SK-N-SH (cell line): ENCODE measurements around the gene KRT14. TPM values are rescaled to one million over a fixed set of nuclear protein-coding genes. Genes with fewer than 3 reads are reported as not detected.
"Not testable (repeated sequence)": the region's sequence is repeated elsewhere in the genome, so short reads cannot be mapped to it uniquely, and the experiment has no call there.

Experiments
- CTCF ChIA-PET: fragments of 300-600, 350-600 bp; formaldehyde crosslinking; extraction: SDS; loops from one replicate; lab custom pipeline; 2021; lab: Yijun Ruan, JAX
- POLR2A ChIA-PET: fragments of 350-600 bp; sonication (Branson Sonifier 250); formaldehyde crosslinking; extraction: SDS; loops from one replicate; lab custom pipeline; 2020; ENCODE audit warnings: antibody characterized with exemption, inconsistent platforms; lab: Yijun Ruan, JAX
- DNase-seq: peaks from one replicate; pipeline ENCODE4 v3.0.0; 2012
- H2AFZ ChIP-seq: fragments of 200-600 bp; sonication (generic); 2 replicates; pipeline ENCODE4 v1.8.1; 2016; ENCODE audit warnings: antibody characterized with exemption, mild to moderate bottlenecking, low read depth
- H3F3A ChIP-seq: fragments of 200-600 bp; sonication (generic); replicated peaks from 2 replicates; pipeline ENCODE3; 2016; ENCODE audit warnings: antibody characterized with exemption, mild to moderate bottlenecking; ENCODE audit not compliant: insufficient read depth
- H3K27ac ChIP-seq, 2 experiments: fragments of 200-500 bp in 1 of 2; fragments of 200-600 bp in 1 of 2; sonication (Bioruptor generic) in 1 of 2; sonication (generic), shearing (Covaris generic) in 1 of 2; 2 replicates each; pipeline versions ENCODE4 v1.5.1 to v1.6.1; 2014 to 2016; ENCODE audit warnings: low read depth in 2 of 2, inconsistent platforms in 1 of 2, low read length in 1 of 2, mild to moderate bottlenecking in 1 of 2, mixed read lengths in 1 of 2
- H3K27me3 ChIP-seq: fragments of 200-600 bp; sonication (generic), shearing (Covaris generic); 2 replicates; pipeline ENCODE4 v1.6.1; 2016; ENCODE audit warnings: mixed run types; ENCODE audit not compliant: insufficient read depth
- H3K36me3 ChIP-seq, 2 experiments: fragments of 200-500 bp in 1 of 2; fragments of 200-600 bp in 1 of 2; sonication (Bioruptor generic) in 1 of 2; sonication (generic) in 1 of 2; replicated peaks in 1 of 2; 2 replicates each; pipeline versions ENCODE3 to v1.5.1; 2014 to 2016; ENCODE audit warnings: low read length in 1 of 2, mild to moderate bottlenecking in 1 of 2; ENCODE audit not compliant: insufficient read depth in 2 of 2, control insufficient read depth in 1 of 2
- H3K4me1 ChIP-seq, 2 experiments: fragments of 200-500 bp in 1 of 2; fragments of 200-600 bp in 1 of 2; sonication (Bioruptor generic) in 1 of 2; sonication (generic), shearing (Covaris generic) in 1 of 2; 2 replicates each; pipeline versions ENCODE4 v1.5.1 to v1.6.1; 2014 to 2016; ENCODE audit warnings: low read depth in 1 of 2, low read length in 1 of 2, mixed run types in 1 of 2; ENCODE audit not compliant: insufficient read depth in 2 of 2, control insufficient read depth in 1 of 2
- H3K4me2 ChIP-seq: fragments of 200-600 bp; sonication (generic), shearing (Covaris generic); 2 replicates; pipeline ENCODE4 v1.6.1; 2017; ENCODE audit warnings: mixed run types
- H3K4me3 ChIP-seq, 2 experiments: fragments of 200-500 bp in 1 of 2; fragments of 200-600 bp in 1 of 2; sonication (Bioruptor generic) in 1 of 2; sonication (generic), shearing (Covaris generic) in 1 of 2; 2 replicates each; pipeline versions ENCODE4 v1.5.1 to v1.8.1; 2014 to 2016; ENCODE audit warnings: low read depth in 2 of 2, inconsistent platforms in 1 of 2, low read length in 1 of 2, mild to moderate bottlenecking in 1 of 2, mixed read lengths in 1 of 2, moderate library complexity in 1 of 2
- H3K79me2 ChIP-seq: fragments of 200-600 bp; sonication (generic); 2 replicates; pipeline ENCODE4 v1.8.1; 2017; ENCODE audit warnings: mild to moderate bottlenecking; ENCODE audit not compliant: insufficient read depth
- H3K9ac ChIP-seq: fragments of 200-600 bp; sonication (generic); 2 replicates; pipeline ENCODE4 v1.6.1; 2017; ENCODE audit warnings: mixed run types
- H3K9me2 ChIP-seq: fragments of 200-600 bp; sonication (generic); 2 replicates; pipeline ENCODE4 v1.6.1; 2017; ENCODE audit warnings: mixed run types
- H3K9me3 ChIP-seq: fragments of 200-600 bp; sonication (generic); 2 replicates; pipeline ENCODE4 v1.6.1; 2017; ENCODE audit warnings: mixed run types, mild to moderate bottlenecking, moderate library complexity
- H4K20me1 ChIP-seq: fragments of 200-600 bp; sonication (generic); 2 replicates; pipeline ENCODE4 v1.6.1; 2017; ENCODE audit warnings: mild to moderate bottlenecking, mixed run types; ENCODE audit not compliant: insufficient read depth
- EZH2phosphoT487 ChIP-seq: fragments of 200-600 bp; sonication (generic); IDR thresholded peaks from 2 replicates; pipeline ENCODE4 v1.6.1; 2017; ENCODE audit warnings: low read depth, mixed run types, mild to moderate bottlenecking, antibody characterized with exemption, moderate library complexity, borderline replicate concordance
- FOSL2 ChIP-seq: IDR thresholded peaks from 2 replicates; pipeline ENCODE4 v1.4.0; 2012; ENCODE audit warnings: low read depth, mild to moderate bottlenecking, moderate library complexity, borderline replicate concordance
- FOXJ3 ChIP-seq: sonication (generic); formaldehyde crosslinking; IDR thresholded peaks from 2 replicates; pipeline ENCODE4 v1.5.1; 2020; ENCODE audit warnings: mild to moderate bottlenecking, missing genetic modification reagents
- GABPA ChIP-seq: IDR thresholded peaks from 2 replicates; pipeline ENCODE4 v1.4.0; 2012; ENCODE audit warnings: low read depth, mild to moderate bottlenecking
- MEF2A ChIP-seq: IDR thresholded peaks from 2 replicates; pipeline ENCODE4 v1.4.0; 2012; ENCODE audit warnings: low read depth, borderline replicate concordance
- MXI1 ChIP-seq: IDR thresholded peaks from 2 replicates; pipeline ENCODE4 v1.6.1; 2012; ENCODE audit warnings: mild to moderate bottlenecking, low read depth, low read length, improper control_type of control experiment
- NFIC ChIP-seq: IDR thresholded peaks from 2 replicates; pipeline ENCODE4 v1.4.0; 2012; ENCODE audit warnings: borderline replicate concordance
- SIN3A ChIP-seq: IDR thresholded peaks from 2 replicates; pipeline ENCODE4 v1.6.1; 2012; ENCODE audit warnings: low read depth, mild to moderate bottlenecking, low read length, moderate library complexity, borderline replicate concordance
- ZBTB33 ChIP-seq: IDR thresholded peaks from 2 replicates; pipeline ENCODE4 v1.4.0; 2012; ENCODE audit warnings: low read depth, borderline replicate concordance
- WGBS: methylation state at CpG from one replicate; pipeline ENCODE4 v1.1.6; 2017; ENCODE audit warnings: low lambda C conversion rate; 5-methylcytosine and 5-hydroxymethylcytosine counted together
- polyA plus RNA-seq, 3 experiments: library from polyadenylated mRNA; depleted of rRNA; stranded (reverse); fragments of >200 nt; gene quantifications; 2 replicates each; pipeline ENCODE4 v1.2.3, GENCODE V29; 2012
- TF ChIP-seq, protein P1 (sequence below): IDR thresholded peaks from 2 replicates; pipeline ENCODE4 v1.4.0; 2012; ENCODE audit warnings: low read depth
- TF ChIP-seq, protein P2 (sequence below): IDR thresholded peaks from 2 replicates; pipeline ENCODE4 v1.4.0; 2012; ENCODE audit warnings: low read depth, borderline replicate concordance
- TF ChIP-seq, protein P3 (sequence below): IDR thresholded peaks from 2 replicates; pipeline ENCODE4; 2012

Gene KRT14
- polyA plus RNA-seq, 1 of the 3 experiments (the other 2 are of a cell fraction): not detected

- WGBS: 82% methylated on average over 11 of the region's 11 CpGs
- H3K27ac ChIP-seq, H3K9ac ChIP-seq, H3K79me2 ChIP-seq, H3K27me3 ChIP-seq, H3K36me3 ChIP-seq, H3K4me3 ChIP-seq, H3K9me2 ChIP-seq, H3K9me3 ChIP-seq, DNase-seq, H2AFZ ChIP-seq, H4K20me1 ChIP-seq, H3K4me2 ChIP-seq, H3F3A ChIP-seq: not testable (repeated sequence)
- CTCF ChIA-PET: interaction anchor here (1.1 to 2.6 kb wide), 4 partner anchors 14 to 72 kb away, joined by 4 to 11 read pairs (median 5); no protein-coding TSS in a partner anchor
- peaks cover 0 to 19% of the 10 kb centered on the region in 2 experiments; a peak in 1 of 4 replicates for H3K4me1 ChIP-seq
- POLR2A ChIA-PET: interaction anchor here (0.9 kb wide), 1 partner anchor 26 kb away, joined by 3 read pairs; no protein-coding TSS in a partner anchor
These were observed 34.7 kb upstream of the KRT14 start for GRCh38 chr17:41621435-41621817.

DNA sequence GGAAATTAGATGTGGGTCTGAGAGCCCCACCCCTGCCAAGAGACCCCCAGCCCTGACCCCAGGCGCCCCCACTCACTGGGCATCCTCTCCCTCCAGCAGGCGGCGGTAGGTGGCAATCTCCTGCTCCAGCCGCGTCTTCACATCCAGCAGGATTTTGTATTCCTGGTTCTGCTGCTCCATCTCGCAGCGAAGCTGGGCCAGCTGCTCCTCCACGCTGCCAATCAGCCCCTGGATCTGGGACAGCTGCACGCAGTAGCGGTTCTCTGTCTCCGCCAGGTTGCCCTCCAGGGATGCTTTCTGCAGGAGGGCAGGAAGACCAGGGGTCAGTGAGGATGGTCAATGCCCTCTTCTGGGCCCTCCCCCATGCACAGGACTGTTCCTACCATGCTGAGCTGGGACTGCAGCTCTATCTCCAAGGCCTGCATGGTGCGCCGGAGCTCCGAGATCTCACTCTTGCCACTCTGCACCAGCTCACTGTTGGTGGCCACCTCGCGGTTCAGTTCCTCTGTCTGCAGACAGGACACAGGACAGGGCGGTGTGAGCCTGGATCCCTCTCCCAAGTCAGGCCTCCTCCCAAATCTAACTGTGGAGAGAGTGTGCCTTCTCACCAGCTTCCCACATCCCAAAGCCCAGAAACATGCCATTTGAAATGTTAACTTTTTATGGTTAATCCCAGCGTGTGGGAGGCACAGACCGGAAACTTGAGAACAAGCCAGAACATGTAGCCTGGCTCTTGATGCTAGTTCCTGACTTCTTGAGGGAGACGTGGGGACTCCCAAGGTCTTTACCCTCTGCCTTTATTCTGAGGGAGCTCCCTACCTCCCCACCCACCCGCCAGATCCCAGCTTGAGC is 34.1 kb upstream of the KRT14 start:
- Histone ChIP-seq H2AFZ (no peak overlapping the region), H3F3A (no peaks in the 10 kb centered on the region), H3K9me2 (no peaks in the 10 kb centered on the region), H3K9ac (no peak overlapping the region), H3K4me2 (no peak overlapping the region), H4K20me1 (no peaks in the 10 kb centered on the region), H3K4me3 (no peak overlapping the region), H3K9me3 (no peaks in the 10 kb centered on the region), H3K36me3 (no peaks in the 10 kb centered on the region), H3K27me3 (no peaks in the 10 kb centered on the region), H3K27ac (no peak overlapping the region), H3K4me1 (peaks cover 0 to 19% of the 10 kb centered on the region in 2 experiments; a peak in 1 of 4 replicates), H3K79me2 (no peaks in the 10 kb centered on the region)
- ChIA-PET POLR2A (interaction anchor here (0.9 kb wide), 1 partner anchor 26 kb away, joined by 3 read pairs; no protein-coding TSS in a partner anchor), CTCF (interaction anchor here (1.1 to 3.4 kb wide), 5 partner anchors 15 to 72 kb away, joined by 4 to 27 read pairs (median 5); no protein-coding TSS in a partner anchor)
- DNase-seq: no peak
- 66% methylated on average over 11 of the region's 21 CpGs for WGBS
- TF ChIP-seq, protein P1, sequence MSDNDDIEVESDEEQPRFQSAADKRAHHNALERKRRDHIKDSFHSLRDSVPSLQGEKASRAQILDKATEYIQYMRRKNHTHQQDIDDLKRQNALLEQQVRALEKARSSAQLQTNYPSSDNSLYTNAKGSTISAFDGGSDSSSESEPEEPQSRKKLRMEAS: no peak
- TF ChIP-seq, protein P2, sequence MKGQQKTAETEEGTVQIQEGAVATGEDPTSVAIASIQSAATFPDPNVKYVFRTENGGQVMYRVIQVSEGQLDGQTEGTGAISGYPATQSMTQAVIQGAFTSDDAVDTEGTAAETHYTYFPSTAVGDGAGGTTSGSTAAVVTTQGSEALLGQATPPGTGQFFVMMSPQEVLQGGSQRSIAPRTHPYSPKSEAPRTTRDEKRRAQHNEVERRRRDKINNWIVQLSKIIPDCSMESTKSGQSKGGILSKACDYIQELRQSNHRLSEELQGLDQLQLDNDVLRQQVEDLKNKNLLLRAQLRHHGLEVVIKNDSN: no peak
- no peak for TF ChIP-seq SIN3A
- no peak for TF ChIP-seq MEF2A
- TF ChIP-seq NFIC: no peak
- TF ChIP-seq ZBTB33: no peak
- TF ChIP-seq EZH2phosphoT487: no peak
- TF ChIP-seq FOXJ3 (CRISPR knock-in tag): no peak
- TF ChIP-seq, protein P3, sequence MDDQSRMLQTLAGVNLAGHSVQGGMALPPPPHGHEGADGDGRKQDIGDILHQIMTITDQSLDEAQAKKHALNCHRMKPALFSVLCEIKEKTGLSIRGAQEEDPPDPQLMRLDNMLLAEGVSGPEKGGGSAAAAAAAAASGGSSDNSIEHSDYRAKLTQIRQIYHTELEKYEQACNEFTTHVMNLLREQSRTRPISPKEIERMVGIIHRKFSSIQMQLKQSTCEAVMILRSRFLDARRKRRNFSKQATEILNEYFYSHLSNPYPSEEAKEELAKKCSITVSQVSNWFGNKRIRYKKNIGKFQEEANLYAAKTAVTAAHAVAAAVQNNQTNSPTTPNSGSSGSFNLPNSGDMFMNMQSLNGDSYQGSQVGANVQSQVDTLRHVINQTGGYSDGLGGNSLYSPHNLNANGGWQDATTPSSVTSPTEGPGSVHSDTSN: no peak
- TF ChIP-seq MXI1: no peak
- TF ChIP-seq FOSL2: no peak
- TF ChIP-seq GABPA: no peak
